NCI-H526 treated with DMSO at 0.1 percent for 48 hours (cell line): Measurements from ENCODE around the gene PPP6R1.
"Not testable (repeated sequence)": the region's sequence is repeated elsewhere in the genome, so short reads cannot be mapped to it uniquely, and the experiment has no call there.

Source experiments
- DNase-seq: peaks from one replicate; lab custom pipeline; 2025; lab: John Stamatoyannopoulos, UW

Gene PPP6R1

DNA sequence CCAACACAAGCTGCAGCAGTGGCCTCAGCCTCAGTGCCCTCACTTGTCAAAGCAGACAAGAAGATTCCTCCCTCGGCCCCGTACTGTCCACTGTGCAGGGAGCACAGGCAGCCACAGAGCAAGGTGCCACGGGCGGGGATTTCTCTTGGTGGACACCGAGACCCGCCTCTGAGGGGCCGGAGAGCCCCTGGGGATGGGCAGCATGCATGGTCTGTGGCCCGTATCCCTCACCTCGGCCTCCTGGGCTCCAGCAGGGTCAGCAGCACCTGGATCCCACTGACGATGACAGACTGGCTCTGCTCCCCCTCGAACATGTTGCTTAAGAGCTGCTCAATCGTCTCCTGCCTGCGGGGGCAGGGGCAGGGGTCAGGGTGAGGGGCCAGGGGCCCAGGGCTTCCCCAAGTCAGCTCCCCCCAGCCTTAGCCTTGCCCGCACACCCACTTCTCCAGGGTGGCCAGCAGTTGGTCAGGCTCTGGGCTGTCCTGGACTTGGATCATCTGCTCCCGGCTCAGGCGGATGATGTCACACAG, 16.8 kb downstream of the PPP6R1 start:
- no peak for DNase-seq

DNA sequence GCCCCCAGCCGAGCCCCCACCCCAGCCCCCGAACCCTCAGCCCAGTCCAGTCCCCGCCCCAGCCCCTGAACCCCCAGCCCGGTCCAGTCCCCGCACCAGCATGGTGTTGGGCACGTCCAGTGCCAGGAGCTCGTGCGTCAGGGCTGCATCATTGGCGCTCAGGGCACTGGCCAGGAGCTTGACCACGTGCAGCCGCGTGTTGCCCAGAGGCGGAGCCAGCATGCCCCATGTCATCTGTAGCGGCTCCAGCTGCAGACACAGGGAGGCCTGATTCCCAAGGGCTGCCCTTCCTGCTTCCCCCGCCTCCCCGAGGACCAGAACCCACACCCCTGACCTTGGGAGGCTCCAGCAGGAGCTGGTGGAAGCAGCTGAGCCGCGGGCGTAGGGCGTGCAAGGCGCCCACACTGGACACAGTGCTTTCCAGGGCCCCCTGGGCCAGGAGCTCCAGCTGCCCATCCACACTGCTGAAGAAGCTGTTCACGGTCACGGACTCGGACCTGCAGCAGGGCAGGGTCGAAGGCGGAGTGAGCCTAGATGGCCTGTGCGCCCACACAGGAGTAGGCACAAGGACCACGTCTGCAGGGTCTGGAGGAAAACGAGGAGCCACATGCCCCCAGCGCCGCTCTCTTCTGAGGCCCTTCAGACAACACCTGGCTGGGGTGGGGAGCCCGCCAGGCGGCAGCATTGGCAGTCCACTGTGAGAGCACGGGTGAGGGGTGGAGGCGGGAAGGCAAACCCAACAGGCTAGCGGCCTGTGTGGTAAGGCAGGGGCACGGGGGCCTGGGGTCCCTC, 17.5 kb downstream of the PPP6R1 start:
- DNase-seq: no peak

GRCh38 chr19:55240713-55241020, 18.1 kb downstream of the PPP6R1 start:
- DNase-seq: no peak

GRCh38 chr19:55239004-55239403, 19.8 kb downstream of the PPP6R1 start:
- no peak for DNase-seq

DNA sequence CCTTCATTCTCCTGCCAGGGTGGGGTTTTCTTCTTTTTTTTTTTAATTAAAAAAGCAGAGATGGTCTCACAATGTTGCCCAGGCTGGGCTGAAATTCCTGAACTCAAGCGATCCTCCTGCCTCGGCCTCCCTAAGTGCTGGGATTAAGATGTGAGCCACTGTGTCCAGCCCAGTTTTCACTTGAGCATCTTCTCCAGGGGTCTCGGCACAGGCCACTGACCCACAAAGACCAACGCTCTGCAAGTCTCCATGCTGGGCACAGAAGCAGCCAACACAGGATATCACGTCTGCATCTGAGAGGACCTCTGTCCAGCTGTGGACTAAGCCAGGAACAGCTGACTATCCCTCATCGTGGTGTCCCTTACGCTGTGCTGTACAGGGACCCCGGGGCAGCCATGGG, 20.8 kb downstream of the PPP6R1 start:
- no peak for DNase-seq

DNA sequence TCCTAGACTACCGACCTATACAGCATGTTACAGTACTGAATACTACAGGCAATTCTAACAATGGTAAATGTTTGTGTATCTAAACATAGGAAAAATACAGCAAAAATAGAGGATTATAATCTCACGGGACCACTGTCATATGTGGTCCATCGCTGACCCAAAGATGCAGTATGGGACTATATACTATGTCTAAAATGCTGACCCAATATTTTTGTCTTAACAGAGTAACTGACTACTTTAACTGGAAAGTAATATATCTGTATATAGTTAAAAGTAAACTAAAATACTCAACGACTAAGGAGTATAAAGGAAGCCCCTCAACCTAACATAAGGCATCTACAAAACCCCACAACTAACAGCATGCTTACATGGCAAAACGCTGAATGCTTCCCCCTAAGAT, 25.8 kb downstream of the PPP6R1 start:
- DNase-seq: no peak

- DNase-seq: no peak
Observed at GRCh38 chr19:55232286-55232602, 26.6 kb downstream of the PPP6R1 start.

GRCh38 chr19:55231391-55232285, 27.2 kb downstream of the PPP6R1 start:
- no peak for DNase-seq

DNA sequence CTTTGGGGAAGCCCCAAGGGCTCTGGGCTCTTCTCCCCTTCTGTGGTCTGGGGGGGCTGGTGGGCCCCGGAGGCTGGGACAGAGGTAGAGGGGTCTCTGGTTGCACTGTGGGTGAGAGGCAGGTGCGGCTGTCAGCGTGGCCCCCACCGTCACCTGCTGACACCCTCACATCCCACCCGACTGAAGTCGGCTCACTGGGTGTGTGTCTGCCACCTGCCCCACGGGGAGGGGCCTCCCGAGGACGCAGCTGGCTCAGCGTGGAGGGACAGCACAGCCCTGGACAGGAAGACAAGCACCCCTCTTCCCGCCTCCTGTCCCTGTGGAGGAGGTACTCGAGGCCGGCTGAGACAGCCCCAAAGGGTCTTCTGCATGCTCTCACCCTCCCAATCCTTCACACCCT, 28.0 kb downstream of the PPP6R1 start:
- no peak for DNase-seq

GRCh38 chr19:55230329-55230728, 28.5 kb downstream of the PPP6R1 start:
- DNase-seq: no peak

DNA sequence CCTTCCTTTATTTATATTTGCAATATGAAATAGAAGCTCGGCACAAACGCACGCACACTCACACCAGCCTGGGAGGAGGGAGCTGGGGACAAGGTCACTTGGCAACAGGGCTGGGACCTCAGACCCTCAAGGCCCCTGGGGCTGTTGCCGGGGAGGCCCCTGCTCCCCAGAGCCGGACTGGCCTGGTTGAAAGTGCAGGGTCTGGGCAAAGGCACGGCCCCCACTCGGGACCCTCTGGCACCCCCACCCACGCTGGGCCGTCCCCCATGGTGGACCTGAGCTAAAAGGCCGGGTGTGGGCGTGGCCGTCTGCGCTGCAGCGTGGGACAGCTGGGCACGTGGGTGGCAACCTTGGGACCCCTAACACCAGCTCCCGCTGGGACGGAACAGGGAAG, 29.0 kb downstream of the PPP6R1 start:
- no peak for DNase-seq

DNA sequence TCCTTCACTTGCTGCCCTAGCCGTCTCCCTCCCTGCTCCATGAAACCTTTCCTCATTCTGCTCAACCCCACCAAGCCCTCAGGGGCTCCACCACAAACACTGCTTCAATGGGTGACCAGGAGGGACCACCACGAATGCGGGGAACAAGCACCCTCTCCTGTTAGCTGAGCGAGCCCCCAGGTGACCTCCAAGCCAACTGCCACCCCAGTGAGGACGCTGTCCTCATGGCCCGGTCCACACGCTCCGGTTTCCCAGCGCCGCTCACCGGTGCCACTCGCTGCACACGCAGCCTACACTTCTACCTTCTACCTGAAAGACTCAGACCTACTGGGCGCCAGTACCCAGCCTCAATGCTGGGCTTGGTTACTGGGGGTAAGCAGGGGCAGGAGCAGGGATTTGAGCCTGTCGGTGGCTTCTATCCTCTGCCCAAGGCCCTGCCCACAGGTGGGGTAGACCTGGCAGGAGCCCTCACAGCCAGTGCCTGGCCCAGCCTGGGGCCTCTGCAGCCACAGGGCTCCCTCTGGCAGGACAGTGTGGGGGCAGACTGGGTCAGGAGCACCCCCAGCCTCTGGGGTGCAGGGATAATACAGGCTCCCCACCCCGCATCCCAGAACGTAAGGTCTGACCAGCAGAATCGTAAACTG, 29.6 kb downstream of the PPP6R1 start:
- DNase-seq: no peak

DNA sequence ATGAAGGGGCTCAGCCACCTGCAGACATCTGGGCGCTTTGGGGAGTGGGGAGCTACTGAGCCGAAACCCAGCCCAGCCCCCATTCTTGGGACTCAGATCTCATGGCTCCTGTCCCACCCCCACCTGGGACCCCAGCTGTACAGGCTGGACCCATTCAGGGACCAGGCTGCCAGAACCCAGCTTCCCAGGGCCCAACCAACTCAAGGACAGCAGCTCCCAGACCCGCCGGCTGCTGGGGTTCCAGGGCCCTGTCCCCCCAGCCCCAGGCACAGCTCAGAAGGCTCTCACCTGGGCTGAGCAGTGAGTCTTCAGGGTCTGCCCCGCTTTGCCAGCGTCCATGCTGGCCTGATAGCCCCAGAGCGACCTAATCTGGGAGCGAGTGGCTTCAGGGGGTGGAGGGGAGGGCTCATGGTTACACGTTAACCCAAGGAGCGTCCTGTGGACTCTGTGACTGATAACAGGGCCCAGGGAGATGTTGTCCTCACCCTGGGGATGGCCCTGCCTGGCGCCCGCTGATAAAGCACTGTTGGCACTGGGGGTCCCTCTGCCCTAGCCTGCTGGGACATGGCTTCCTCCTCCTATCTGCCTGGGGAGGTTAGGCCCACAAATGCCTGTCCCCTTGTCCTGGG, 30.3 kb downstream of the PPP6R1 start, which contains the start of gene TMEM86B:
TSS of gene TMEM86B (minus strand) at position 361 of the 629 bp plus-strand sequence. CDS start at position 339, 22 bp downstream.
- DNase-seq: no peak

DNA sequence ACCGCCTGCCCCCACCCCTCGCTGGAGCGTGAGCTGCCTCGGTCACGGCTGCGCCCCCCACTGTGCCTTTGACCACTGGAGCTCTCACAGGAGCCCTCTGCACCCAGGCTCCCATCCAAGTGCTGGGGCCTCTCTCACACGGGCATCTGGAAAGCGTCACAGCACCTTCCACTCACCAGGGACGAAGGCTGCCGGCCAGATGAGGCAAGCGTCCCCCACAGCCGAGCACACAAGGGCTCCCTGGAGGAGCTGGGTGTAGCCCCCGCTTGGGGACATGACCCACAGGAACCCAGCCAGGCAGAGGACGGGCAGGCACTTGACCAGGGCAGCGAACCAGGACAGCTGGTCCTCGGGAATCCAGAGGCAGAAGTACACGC, 30.8 kb downstream of the PPP6R1 start:
- DNase-seq: no peak

DNA sequence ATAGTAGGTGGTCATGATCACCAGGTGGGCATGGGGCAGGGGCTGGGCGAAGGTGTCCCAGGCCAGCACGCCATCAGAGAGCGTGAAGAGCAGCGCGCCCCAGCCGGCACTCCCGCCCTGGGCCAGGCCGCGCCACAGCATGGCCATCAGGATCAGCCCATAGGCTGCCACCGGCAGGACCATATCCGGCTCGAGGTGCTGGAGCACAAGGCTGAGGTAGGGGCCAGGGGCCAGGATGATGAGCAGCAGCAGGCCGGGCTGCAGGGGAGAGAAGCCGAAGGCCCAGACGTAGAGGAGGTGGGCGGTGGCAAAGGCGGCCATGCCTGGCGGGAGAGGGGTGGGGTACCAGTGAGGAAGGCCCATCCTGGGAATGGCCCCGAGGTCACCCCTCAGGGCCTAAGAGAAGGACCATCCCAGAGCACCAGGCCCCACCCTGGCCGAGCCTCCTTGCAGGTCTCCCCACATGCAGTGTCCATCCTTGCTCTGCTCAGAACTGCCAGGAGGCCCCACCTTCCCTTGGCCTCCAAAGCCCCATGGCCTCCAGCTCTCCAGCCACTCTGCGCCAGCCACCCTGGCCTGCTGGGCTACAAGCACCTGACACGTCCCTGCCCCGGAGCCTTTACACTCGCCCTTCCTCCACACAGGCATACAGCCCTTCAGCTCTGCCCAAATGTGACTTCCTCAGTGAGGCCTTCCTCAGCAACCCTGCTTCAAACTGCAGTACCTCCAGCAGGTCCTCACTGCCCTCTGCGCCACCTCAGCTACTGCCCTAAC, 31.4 kb downstream of the PPP6R1 start:
- no peak for DNase-seq

- no peak for DNase-seq
Observed at GRCh38 chr19:55226788-55227187, 32.0 kb downstream of the PPP6R1 start.

- DNase-seq: no peak
Observed at GRCh38 chr19:55226273-55226672, 32.5 kb downstream of the PPP6R1 start.

- DNase-seq: no peak
Observed at GRCh38 chr19:55225415-55225958, 33.3 kb downstream of the PPP6R1 start.

DNA sequence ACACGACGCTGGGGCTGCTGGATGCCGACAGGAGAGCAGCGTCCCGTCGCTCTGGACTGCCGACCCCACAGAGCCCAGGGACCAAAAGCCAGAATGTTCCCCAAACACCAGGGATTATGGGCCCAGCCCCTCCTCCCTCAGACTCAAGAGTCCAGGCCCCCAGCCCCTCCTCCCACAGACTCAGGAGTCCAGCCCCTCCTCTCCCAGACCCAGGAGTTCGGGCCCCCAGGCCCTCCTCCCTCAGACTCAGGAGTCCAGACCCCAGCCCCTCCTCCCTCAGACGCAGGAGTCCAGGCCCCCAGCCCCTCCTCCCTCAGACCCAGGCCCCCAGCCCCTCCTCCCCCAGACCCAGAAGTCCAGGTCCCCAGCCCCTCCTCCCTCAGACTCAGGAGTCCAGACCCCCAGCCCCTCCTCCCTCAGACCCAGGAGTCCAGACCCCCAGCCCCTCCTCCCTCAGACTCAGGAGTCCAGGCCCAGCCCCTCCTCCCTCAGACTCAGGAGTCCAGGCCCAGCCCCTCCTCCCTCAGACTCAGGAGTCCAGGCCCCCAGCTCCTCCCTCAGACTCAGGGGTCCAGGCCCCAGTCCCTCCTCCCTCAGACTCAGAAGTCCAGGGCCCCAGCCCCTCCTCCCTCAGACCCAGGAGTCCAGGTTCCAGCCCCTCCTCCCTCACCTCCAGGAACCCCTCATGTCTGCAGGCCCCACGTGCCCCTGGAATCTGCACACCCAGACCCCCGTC, 34.0 kb downstream of the PPP6R1 start:
- not testable (repeated sequence) for DNase-seq

DNA sequence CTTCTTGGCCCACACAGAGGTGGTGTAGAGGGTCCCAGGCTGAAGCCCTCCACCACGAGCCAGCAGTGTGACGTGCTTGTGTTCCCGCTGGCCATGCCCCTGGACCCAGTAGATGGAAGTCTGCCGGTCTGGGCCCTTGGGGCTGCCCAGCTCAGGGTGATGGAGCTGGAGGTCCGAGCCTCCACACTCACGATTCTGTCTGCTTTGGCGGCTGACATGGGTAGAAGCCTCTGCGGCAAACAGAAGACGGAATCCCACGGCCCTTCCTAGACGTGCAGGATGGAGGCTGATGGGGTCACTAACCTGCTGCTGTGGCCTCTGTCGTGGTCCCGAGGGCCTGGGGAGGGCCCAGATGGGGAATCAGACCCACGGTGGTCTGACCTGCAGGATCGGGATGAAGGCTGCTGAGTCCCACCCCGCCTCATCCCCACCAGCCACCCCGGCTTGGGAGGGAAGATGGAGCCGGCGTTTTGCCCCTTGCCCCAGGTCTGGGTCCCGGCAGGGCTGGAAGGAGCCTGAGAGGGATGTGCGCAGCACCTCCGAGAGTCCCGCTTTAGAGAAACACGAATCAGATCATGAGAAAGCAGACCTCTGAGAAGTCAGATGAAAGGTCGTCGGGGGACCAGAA, 34.7 kb downstream of the PPP6R1 start:
- DNase-seq: no peak
